ENCODE results near the gene MRPS15.
"Not testable (repeated sequence)": the region's sequence is repeated elsewhere in the genome, so short reads cannot be mapped to it uniquely, and the experiment has no call there.

DNA sequence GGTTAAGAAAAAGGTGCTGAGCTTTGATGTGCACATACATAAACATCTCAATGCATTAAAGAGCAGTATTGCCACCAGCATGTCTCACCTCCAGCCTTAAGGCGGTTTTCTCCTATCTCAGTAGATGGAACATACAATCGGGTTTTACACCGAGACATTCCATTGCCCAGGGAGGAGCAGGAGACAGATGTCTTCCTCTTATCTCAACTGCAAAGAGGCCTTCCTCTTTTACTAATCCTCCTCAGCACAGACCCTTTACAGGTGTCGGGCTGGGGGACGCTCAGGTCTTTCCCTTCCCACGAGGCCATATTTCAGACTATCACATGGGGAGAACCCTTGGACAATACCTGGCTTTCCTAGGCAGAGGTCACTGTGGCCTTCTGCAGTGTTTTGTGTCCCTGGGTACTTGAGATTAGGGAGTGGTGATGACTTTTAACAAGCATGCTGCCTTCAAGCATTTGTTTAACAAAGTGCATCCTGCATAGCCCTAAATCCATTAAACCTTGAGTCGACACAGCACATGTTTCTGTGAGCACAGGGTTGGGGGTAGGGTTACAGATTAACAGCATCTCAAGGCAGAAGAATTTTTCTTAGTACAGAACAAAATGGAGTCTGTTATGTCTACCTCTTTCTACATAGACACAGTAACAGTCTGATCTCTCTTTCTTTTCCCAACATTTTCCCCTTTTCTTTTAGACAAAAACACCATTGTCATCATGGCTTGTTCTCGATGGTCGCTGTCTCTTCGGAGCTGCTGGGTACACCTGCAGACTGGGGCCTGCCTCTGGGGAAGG, 25.3 kb upstream of the MRPS15 start:
- TF ChIP-seq, protein P1, sequence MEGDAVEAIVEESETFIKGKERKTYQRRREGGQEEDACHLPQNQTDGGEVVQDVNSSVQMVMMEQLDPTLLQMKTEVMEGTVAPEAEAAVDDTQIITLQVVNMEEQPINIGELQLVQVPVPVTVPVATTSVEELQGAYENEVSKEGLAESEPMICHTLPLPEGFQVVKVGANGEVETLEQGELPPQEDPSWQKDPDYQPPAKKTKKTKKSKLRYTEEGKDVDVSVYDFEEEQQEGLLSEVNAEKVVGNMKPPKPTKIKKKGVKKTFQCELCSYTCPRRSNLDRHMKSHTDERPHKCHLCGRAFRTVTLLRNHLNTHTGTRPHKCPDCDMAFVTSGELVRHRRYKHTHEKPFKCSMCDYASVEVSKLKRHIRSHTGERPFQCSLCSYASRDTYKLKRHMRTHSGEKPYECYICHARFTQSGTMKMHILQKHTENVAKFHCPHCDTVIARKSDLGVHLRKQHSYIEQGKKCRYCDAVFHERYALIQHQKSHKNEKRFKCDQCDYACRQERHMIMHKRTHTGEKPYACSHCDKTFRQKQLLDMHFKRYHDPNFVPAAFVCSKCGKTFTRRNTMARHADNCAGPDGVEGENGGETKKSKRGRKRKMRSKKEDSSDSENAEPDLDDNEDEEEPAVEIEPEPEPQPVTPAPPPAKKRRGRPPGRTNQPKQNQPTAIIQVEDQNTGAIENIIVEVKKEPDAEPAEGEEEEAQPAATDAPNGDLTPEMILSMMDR (IDR thresholded peaks at IDR 0.05): not testable (repeated sequence)
- TF ChIP-seq POLR2A (IDR thresholded peaks at IDR 0.05): not testable (repeated sequence)
